IMR-90 (cell line): ENCODE data around the gene ACE. TPM values are rescaled to one million over a fixed set of nuclear protein-coding genes. Genes with fewer than 3 reads are reported as not detected.

Experiments used
- ATAC-seq: fragments of 200-7000 bp; cut with Tn5 transposase; 2 replicates; pipeline ENCODE4 v1.9.1; 2020; ENCODE audit warnings: low read depth, mild to moderate bottlenecking, moderate library complexity
- BruUV-seq: library from RNA; stranded (reverse); fragments of 400-500 nt; replicated peaks from 2 replicates; lab custom pipeline; 2021; lab: Mats Ljungman, UMichigan
- CTCF ChIA-PET: fragments of 300-600 bp; formaldehyde crosslinking; extraction: SDS; loops from one replicate; lab custom pipeline; 2021; ENCODE audit warnings: antibody characterized with exemption; lab: Yijun Ruan, JAX
- POLR2A ChIA-PET: fragments of 300-600 bp; sonication (Branson Sonifier 250); formaldehyde crosslinking; loops from one replicate; lab custom pipeline; 2022; ENCODE audit warnings: antibody characterized with exemption; ENCODE audit not compliant: unreplicated experiment; lab: Charles Lee
- DNase-seq: peaks from one replicate; pipeline ENCODE4 v3.0.0; 2013
- H2AFZ ChIP-seq: replicated peaks from 2 replicates; pipeline ENCODE3; 2013; ENCODE audit warnings: low read length, mild to moderate bottlenecking; ENCODE audit not compliant: poor library complexity
- H2AK5ac ChIP-seq: 2 replicates; pipeline ENCODE4 v1.6.1; 2013; ENCODE audit warnings: low read depth, low read length, inconsistent platforms
- H2AK9ac ChIP-seq: replicated peaks from 2 replicates; pipeline ENCODE3; 2013; ENCODE audit warnings: mild to moderate bottlenecking, low read depth, low read length, moderate library complexity; ENCODE audit not compliant: poor library complexity
- H2BK120ac ChIP-seq: 2 replicates; pipeline ENCODE4 v1.6.1; 2013; ENCODE audit warnings: low read depth, low read length, inconsistent platforms
- H2BK15ac ChIP-seq: 3 replicates; pipeline ENCODE4 v1.6.1; 2013; ENCODE audit warnings: low read depth, low read length, inconsistent platforms
- H2BK20ac ChIP-seq: 2 replicates; pipeline ENCODE4 v1.6.1; 2013; ENCODE audit warnings: low read depth, mild to moderate bottlenecking, inconsistent platforms, low read length, moderate library complexity
- H2BK5ac ChIP-seq: 2 replicates; pipeline ENCODE4 v1.6.1; 2013; ENCODE audit warnings: mild to moderate bottlenecking, low read depth, low read length, inconsistent platforms; ENCODE audit not compliant: poor library complexity, severe bottlenecking
- H3K14ac ChIP-seq: replicated peaks from 2 replicates; pipeline ENCODE4 v1.6.1; 2013; ENCODE audit warnings: low read depth, low read length, inconsistent platforms
- H3K18ac ChIP-seq: 2 replicates; pipeline ENCODE4 v1.6.1; 2013; ENCODE audit warnings: low read depth, low read length, control low read depth
- H3K23ac ChIP-seq: 2 replicates; pipeline ENCODE4 v1.6.1; 2013; ENCODE audit warnings: low read depth, low read length, inconsistent platforms
- H3K27ac ChIP-seq: 2 replicates; pipeline ENCODE4 v1.5.1; 2013; ENCODE audit warnings: mild to moderate bottlenecking, control low read depth, low read length; ENCODE audit not compliant: insufficient read depth
- H3K27me3 ChIP-seq: 2 replicates; pipeline ENCODE4 v1.6.1; 2013; ENCODE audit warnings: low read length; ENCODE audit not compliant: control insufficient read depth, insufficient read depth
- H3K36me3 ChIP-seq: 2 replicates; pipeline ENCODE4 v1.6.1; 2013; ENCODE audit warnings: low read length, mixed read lengths; ENCODE audit not compliant: control insufficient read depth, insufficient read depth
- H3K4ac ChIP-seq: 2 replicates; pipeline ENCODE4 v1.6.1; 2013; ENCODE audit warnings: low read depth, low read length, inconsistent platforms
- H3K4me1 ChIP-seq: 2 replicates; pipeline ENCODE4 v1.6.1; 2013; ENCODE audit warnings: low read length, mixed read lengths; ENCODE audit not compliant: control insufficient read depth, insufficient read depth
- H3K4me2 ChIP-seq: 2 replicates; pipeline ENCODE4 v1.6.1; 2013; ENCODE audit warnings: low read depth, mild to moderate bottlenecking, control low read depth, low read length, moderate library complexity
- H3K4me3 ChIP-seq: 2 replicates; pipeline ENCODE4 v1.5.1; 2013; ENCODE audit warnings: low read depth, mild to moderate bottlenecking, control low read depth, low read length, moderate library complexity; ENCODE audit not compliant: insufficient read depth
- H3K56ac ChIP-seq: 2 replicates; pipeline ENCODE4 v1.6.1; 2013; ENCODE audit warnings: low read length, inconsistent platforms; ENCODE audit not compliant: insufficient read depth; ENCODE audit errors: extremely low read depth
- H3K79me1 ChIP-seq, 2 experiments: 2 replicates each; pipeline ENCODE4 v1.6.1; 2013; ENCODE audit warnings: low read length in 2 of 2, inconsistent platforms in 1 of 2, low read depth in 1 of 2
- H3K9ac ChIP-seq: 2 replicates; pipeline ENCODE4 v1.6.1; 2013; ENCODE audit warnings: low read depth, low read length, control low read depth
- H3K9me1 ChIP-seq: 2 replicates; pipeline ENCODE4 v1.6.1; 2013; ENCODE audit warnings: low read length, inconsistent platforms; ENCODE audit not compliant: insufficient read depth
- H3K9me3 ChIP-seq: 2 replicates; pipeline ENCODE4 v1.6.1; 2013; ENCODE audit warnings: low read length; ENCODE audit not compliant: control insufficient read depth, insufficient read depth
- H4K20me1 ChIP-seq: 2 replicates; pipeline ENCODE4 v1.6.1; 2013; ENCODE audit warnings: low read length, inconsistent platforms; ENCODE audit not compliant: insufficient read depth
- H4K5ac ChIP-seq: 2 replicates; pipeline ENCODE4 v1.6.1; 2013; ENCODE audit warnings: mild to moderate bottlenecking, low read depth, low read length, control low read depth
- H4K8ac ChIP-seq, 2 experiments: 2 replicates each; pipeline ENCODE4 v1.6.1; 2013; ENCODE audit warnings: low read depth in 2 of 2, low read length in 2 of 2, control low read depth in 1 of 2, inconsistent platforms in 1 of 2
- H4K91ac ChIP-seq: 2 replicates; pipeline ENCODE4 v1.6.1; 2013; ENCODE audit warnings: low read depth, low read length, inconsistent platforms; ENCODE audit not compliant: insufficient read depth
- MAFK ChIP-seq: IDR thresholded peaks from 2 replicates; pipeline ENCODE4 v1.6.1; 2012; ENCODE audit warnings: low read depth, low read length, improper control_type of control experiment
- MXI1 ChIP-seq: IDR thresholded peaks from 2 replicates; pipeline ENCODE4 v1.6.1; 2012; ENCODE audit warnings: low read depth, mild to moderate bottlenecking, low read length, moderate library complexity, borderline replicate concordance
- RCOR1 ChIP-seq: IDR thresholded peaks from 2 replicates; pipeline ENCODE4 v1.6.1; 2012; ENCODE audit warnings: mild to moderate bottlenecking, low read length, improper control_type of control experiment; ENCODE audit not compliant: insufficient replicate concordance
- WGBS, 2 experiments: methylation state at CpG; one replicate each; pipeline versions ENCODE4 v1.1.5 to v1.1.7; 2013; ENCODE audit warnings: missing lambda C conversion rate in 2 of 2; ENCODE audit not compliant: insufficient read length in 1 of 2; ENCODE audit errors: extremely low coverage in 2 of 2; 5-methylcytosine and 5-hydroxymethylcytosine counted together
- dilution Hi-C: fragments of 300-500 bp; cut with HindIII; formaldehyde crosslinking; loops from one replicate; pipeline ENCODE4 v1.14.3; 2018; ENCODE audit warnings: low sequenced_read_pairs; ENCODE audit not compliant: unreplicated experiment
- in situ Hi-C: fragments of 300-500 bp; cut with MboI; formaldehyde crosslinking; loops from 3 replicates; pipeline ENCODE4 v1.14.3; 2019; ENCODE audit warnings: low sequenced_read_pairs, inconsistent platforms, mixed read lengths
- intact Hi-C: fragments of 100-400 bp; cut with micrococcal nuclease; formaldehyde crosslinking; loops from 2 replicates; pipeline ENCODE4 v1.10.0; 2022
- polyA plus RNA-seq, 3 experiments: library from polyadenylated mRNA; depleted of rRNA; stranded (reverse); fragments of >200 nt; gene quantifications; 2 replicates each; pipeline ENCODE4 v1.2.3, GENCODE V29; 2012; ENCODE audit warnings: low replicate concordance in 1 of 3
- total RNA-seq: library from RNA; depleted of rRNA; stranded (reverse); fragments of >200 nt; gene quantifications from 2 replicates; pipeline ENCODE4 v1.2.3, GENCODE V29; 2012

ACE gene
- total and polyA plus RNA-seq, 2 of the 4 experiments (the other 2 are of a cell fraction) = 1.4 to 5.8 TPM

GRCh38 chr17:63443053-63443452, 33.8 kb upstream of the ACE start:
- in situ Hi-C loops = no loop called here
- POLR2A ChIA-PET = no interaction called here
- no TSS peak for BruUV-seq

More at GRCh38 chr17:63443053-63443452, 33.8 kb upstream of the ACE start:
- Histone ChIP-seq H4K20me1 (no peaks in the 10 kb centered on the region), H4K8ac (no peak overlapping the region), H4K5ac (no peak overlapping the region), H3K4ac (no peak overlapping the region), H2BK120ac (no peak overlapping the region), H3K36me3 (no peaks in the 10 kb centered on the region), H2BK15ac (no peak overlapping the region), H2BK20ac (no peak overlapping the region), H3K27ac (no peak overlapping the region), H2BK5ac (no peak overlapping the region), H3K23ac (no peak overlapping the region), H3K27me3 (no peaks in the 10 kb centered on the region), H2AK9ac (no peak overlapping the region), H3K4me3 (no peak overlapping the region), H4K91ac (no peak overlapping the region), H3K9me1 (no peaks in the 10 kb centered on the region), H2AFZ (no peak overlapping the region), H3K18ac (no peak overlapping the region), H2AK5ac (no peak overlapping the region), H3K9me3 (no peaks in the 10 kb centered on the region), H3K79me1 (no peaks in the 10 kb centered on the region), H3K9ac (no peak overlapping the region), H3K4me1 (peaks cover 4% of the 10 kb centered on the region), H3K4me2 (no peak overlapping the region), H3K56ac (no peak overlapping the region), H3K14ac (no peak overlapping the region)
- WGBS, 2 experiments = 83% methylated on average over 4 of the region's 6 CpGs; no CpG with 5 or more reads in 1 of the 2 experiments
- TF ChIP-seq RCOR1 (no peak), MXI1 (no peak), MAFK (no peak)
- no peak for DNase-seq
- dilution Hi-C loops = no loop called here
- intact Hi-C loops = no loop called here
- CTCF ChIA-PET = no interaction called here
- ATAC-seq = no peak
